HUES6 (cell line): Measurements from ENCODE around the gene ZBED1.

Experiments
- H3K27ac ChIP-seq: 2 replicates; pipeline ENCODE4 v1.7.0; 2013; ENCODE audit warnings: low read depth, mild to moderate bottlenecking, low read length, inconsistent platforms
- H3K27me3 ChIP-seq: 2 replicates; pipeline ENCODE4 v1.6.1; 2013; ENCODE audit warnings: low read length; ENCODE audit not compliant: control insufficient read depth, insufficient read depth
- H3K36me3 ChIP-seq: 2 replicates; pipeline ENCODE4 v1.6.1; 2013; ENCODE audit warnings: low read length; ENCODE audit not compliant: control insufficient read depth, insufficient read depth
- H3K4me1 ChIP-seq: 2 replicates; pipeline ENCODE4 v1.6.1; 2013; ENCODE audit warnings: low read length; ENCODE audit not compliant: control insufficient read depth, insufficient read depth
- H3K4me3 ChIP-seq: 2 replicates; pipeline ENCODE4 v1.5.1; 2013; ENCODE audit warnings: low read depth, low read length
- H3K9ac ChIP-seq: one replicate; pipeline ENCODE4 v1.6.1; 2013; ENCODE audit warnings: mild to moderate bottlenecking, low read length
- H3K9me3 ChIP-seq: 2 replicates; pipeline ENCODE4 v1.6.1; 2013; ENCODE audit warnings: low read depth, low read length; ENCODE audit not compliant: control insufficient read depth, insufficient read depth

ZBED1 gene

GRCh38 chrX:2450681-2451080, 50.1 kb downstream of the ZBED1 start:
- Histone ChIP-seq H3K27ac (no peak overlapping the region), H3K9me3 (peaks cover 10% of the 10 kb centered on the region; the same call in 1 of the 2 replicates), H3K36me3 (peaks cover 7% of the 10 kb centered on the region), H3K9ac (no peak overlapping the region), H3K27me3 (no peaks in the 10 kb centered on the region), H3K4me1 (peaks cover 12% of the 10 kb centered on the region; the same call in 1 of the 2 replicates), H3K4me3 (no peak overlapping the region)

GRCh38 chrX:2449135-2449886, 51.5 kb downstream of the ZBED1 start:
- Histone ChIP-seq H3K4me3 (no peak overlapping the region), H3K9ac (no peak overlapping the region), H3K27me3 (no peaks in the 10 kb centered on the region), H3K27ac (no peak overlapping the region), H3K4me1 (peaks cover 12% of the 10 kb centered on the region; the same call in 1 of the 2 replicates), H3K36me3 (peaks cover 7% of the 10 kb centered on the region), H3K9me3 (peaks cover 10% of the 10 kb centered on the region; the same call in 1 of the 2 replicates)

- H3K9me3 ChIP-seq: peaks cover 10% of the 10 kb centered on the region; the same call in 1 of the 2 replicates
- H3K9ac ChIP-seq: no peak overlapping the region
- H3K36me3 ChIP-seq: peaks cover 7% of the 10 kb centered on the region
- no peaks in the 10 kb centered on the region for H3K27me3 ChIP-seq
- H3K4me1 ChIP-seq: peaks cover 12% of the 10 kb centered on the region; the same call in 1 of the 2 replicates
- H3K27ac ChIP-seq: no peak overlapping the region
- no peak overlapping the region for H3K4me3 ChIP-seq
Observed at GRCh38 chrX:2447484-2447883, 53.3 kb downstream of the ZBED1 start.

- no peaks in the 10 kb centered on the region for H3K27me3 ChIP-seq
- peaks cover 7% of the 10 kb centered on the region for H3K36me3 ChIP-seq
- H3K27ac ChIP-seq: no peak overlapping the region
- H3K4me1 ChIP-seq: peaks cover 12% of the 10 kb centered on the region; the same call in 1 of the 2 replicates
- no peak overlapping the region for H3K9ac ChIP-seq
- no peak overlapping the region for H3K4me3 ChIP-seq
- peaks cover 10% of the 10 kb centered on the region; the same call in 1 of the 2 replicates for H3K9me3 ChIP-seq
Observed at GRCh38 chrX:2446815-2447214, 54.0 kb downstream of the ZBED1 start.

GRCh38 chrX:2445662-2446623, 54.8 kb downstream of the ZBED1 start:
- no peak overlapping the region for H3K9ac ChIP-seq
- H3K27ac ChIP-seq: no peak overlapping the region
- H3K4me3 ChIP-seq: no peak overlapping the region
- no peaks in the 10 kb centered on the region for H3K27me3 ChIP-seq
- H3K4me1 ChIP-seq: peaks cover 7% of the 10 kb centered on the region; the same call in 1 of the 2 replicates
- H3K9me3 ChIP-seq: peaks cover 17% of the 10 kb centered on the region
- H3K36me3 ChIP-seq: peaks cover 13% of the 10 kb centered on the region

GRCh38 chrX:2442694-2443093, 58.1 kb downstream of the ZBED1 start:
- Histone ChIP-seq H3K36me3 (peaks cover 31% of the 10 kb centered on the region), H3K9ac (no peak overlapping the region), H3K4me1 (no peaks in the 10 kb centered on the region), H3K4me3 (no peak overlapping the region), H3K27me3 (no peaks in the 10 kb centered on the region), H3K9me3 (peaks cover 35% of the 10 kb centered on the region), H3K27ac (no peak overlapping the region)

- H3K4me3 ChIP-seq: no peak overlapping the region
- peaks cover 23% of the 10 kb centered on the region for H3K36me3 ChIP-seq
Observed at GRCh38 chrX:2441466-2441865, 59.3 kb downstream of the ZBED1 start.

GRCh38 chrX:2439613-2440012, 61.2 kb downstream of the ZBED1 start:
- Histone ChIP-seq H3K27me3 (no peaks in the 10 kb centered on the region), H3K36me3 (peaks cover 23% of the 10 kb centered on the region), H3K27ac (no peak overlapping the region), H3K9ac (no peak overlapping the region), H3K4me3 (no peak overlapping the region), H3K4me1 (no peaks in the 10 kb centered on the region), H3K9me3 (peaks cover 25% of the 10 kb centered on the region)

More at GRCh38 chrX:2441466-2441865, 59.3 kb downstream of the ZBED1 start:
- H3K27me3 ChIP-seq: no peaks in the 10 kb centered on the region
- H3K9ac ChIP-seq: no peak overlapping the region
- no peaks in the 10 kb centered on the region for H3K4me1 ChIP-seq
- no peak overlapping the region for H3K27ac ChIP-seq
- peaks cover 27% of the 10 kb centered on the region for H3K9me3 ChIP-seq
